GM19351 (cell line): ENCODE measurements around the gene CDADC1.
A peak's percentile ranks its signal among the peaks of the same experiment; 100 is the strongest.
"Not testable (repeated sequence)": the region's sequence is repeated elsewhere in the genome, so short reads cannot be mapped to it uniquely, and the experiment has no call there.

ENCODE experiments used
- ATAC-seq: cut with Tn5 transposase; IDR thresholded peaks from one replicate; pipeline ENCODE4 v1.9.1; 2021; ENCODE audit warnings: mild to moderate bottlenecking, moderate library complexity; ENCODE audit not compliant: unreplicated experiment

Gene CDADC1

GRCh38 chr13:49292742-49293486 lies 45.2 kb downstream of the CDADC1 start:
- no peak for ATAC-seq

GRCh38 chr13:49294723-49295122 lies 47.0 kb downstream of the CDADC1 start:
- not testable (repeated sequence) for ATAC-seq

- no peak for ATAC-seq
Measured at GRCh38 chr13:49295244-49295643, 47.5 kb downstream of the CDADC1 start.

GRCh38 chr13:49296659-49297058 lies 48.9 kb downstream of the CDADC1 start:
- ATAC-seq, result no peak

GRCh38 chr13:49297338-49297737 lies 49.6 kb downstream of the CDADC1 start:
- no peak for ATAC-seq

- no peak for ATAC-seq
Measured at GRCh38 chr13:49298416-49298815, 50.7 kb downstream of the CDADC1 start.

- no peak for ATAC-seq
Measured at GRCh38 chr13:49298903-49299605, 51.3 kb downstream of the CDADC1 start.

GRCh38 chr13:49300276-49300675 lies 52.6 kb downstream of the CDADC1 start:
- ATAC-seq, result no peak

- ATAC-seq, result peak; percentile 97
Measured at GRCh38 chr13:49300739-49301589, 53.2 kb downstream of the CDADC1 start.

GRCh38 chr13:49302222-49302621 lies 54.5 kb downstream of the CDADC1 start:
- no peak for ATAC-seq

GRCh38 chr13:49302817-49303216 lies 55.1 kb downstream of the CDADC1 start:
- no peak for ATAC-seq

- ATAC-seq, result no peak
Measured at GRCh38 chr13:49303533-49304252, 56.0 kb downstream of the CDADC1 start.

GRCh38 chr13:49304356-49304755 lies 56.6 kb downstream of the CDADC1 start:
- no peak for ATAC-seq

GRCh38 chr13:49304763-49305700 lies 57.3 kb downstream of the CDADC1 start:
- no peak for ATAC-seq

GRCh38 chr13:49305792-49306425 lies 58.2 kb downstream of the CDADC1 start:
- ATAC-seq, result no peak

GRCh38 chr13:49307365-49307764 lies 59.6 kb downstream of the CDADC1 start:
- ATAC-seq, result no peak

GRCh38 chr13:49308097-49308875 lies 60.6 kb downstream of the CDADC1 start:
- ATAC-seq, result no peak

GRCh38 chr13:49308921-49309408 lies 61.2 kb downstream of the CDADC1 start:
- no peak for ATAC-seq
